AG09319 (cell line): ENCODE results near the gene USP11.

ENCODE experiments used
- DNase-seq: peaks from one replicate; pipeline ENCODE4 v3.0.0-alpha.2; 2010; ENCODE audit warnings: low read depth; ENCODE audit errors: extremely low read depth
- TF ChIP-seq, protein P1 (sequence below): IDR thresholded peaks from 2 replicates; pipeline ENCODE4 v1.5.1; 2011; ENCODE audit warnings: low read depth, mild to moderate bottlenecking, inconsistent platforms, low read length, moderate library complexity

Gene USP11

DNA sequence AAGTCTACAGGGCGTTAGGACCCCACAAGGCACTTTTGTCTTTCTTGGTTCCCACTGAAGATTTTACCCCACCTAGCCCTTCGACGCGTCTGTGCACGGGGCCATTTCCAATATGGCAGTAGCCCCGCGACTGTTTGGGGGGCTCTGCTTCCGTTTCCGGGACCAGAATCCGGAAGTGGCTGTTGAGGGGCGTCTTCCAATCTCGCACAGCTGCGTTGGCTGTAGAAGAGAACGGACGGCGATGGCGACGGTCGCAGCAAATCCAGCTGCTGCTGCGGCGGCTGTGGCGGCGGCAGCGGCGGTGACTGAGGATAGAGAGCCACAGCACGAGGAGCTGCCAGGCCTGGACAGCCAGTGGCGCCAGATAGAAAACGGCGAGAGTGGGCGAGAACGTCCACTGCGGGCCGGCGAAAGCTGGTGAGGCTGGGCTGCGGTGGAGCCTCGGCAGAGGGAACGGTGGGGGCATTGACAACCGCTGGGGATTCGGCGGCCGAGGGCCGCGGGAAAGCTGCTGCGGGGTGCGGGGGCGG is at the start of gene USP11:
USP11 (plus strand) TSS at position 207 of the 530 bp plus-strand sequence; CDS start at position 242, 35 bp downstream.
- TF ChIP-seq, protein P1, sequence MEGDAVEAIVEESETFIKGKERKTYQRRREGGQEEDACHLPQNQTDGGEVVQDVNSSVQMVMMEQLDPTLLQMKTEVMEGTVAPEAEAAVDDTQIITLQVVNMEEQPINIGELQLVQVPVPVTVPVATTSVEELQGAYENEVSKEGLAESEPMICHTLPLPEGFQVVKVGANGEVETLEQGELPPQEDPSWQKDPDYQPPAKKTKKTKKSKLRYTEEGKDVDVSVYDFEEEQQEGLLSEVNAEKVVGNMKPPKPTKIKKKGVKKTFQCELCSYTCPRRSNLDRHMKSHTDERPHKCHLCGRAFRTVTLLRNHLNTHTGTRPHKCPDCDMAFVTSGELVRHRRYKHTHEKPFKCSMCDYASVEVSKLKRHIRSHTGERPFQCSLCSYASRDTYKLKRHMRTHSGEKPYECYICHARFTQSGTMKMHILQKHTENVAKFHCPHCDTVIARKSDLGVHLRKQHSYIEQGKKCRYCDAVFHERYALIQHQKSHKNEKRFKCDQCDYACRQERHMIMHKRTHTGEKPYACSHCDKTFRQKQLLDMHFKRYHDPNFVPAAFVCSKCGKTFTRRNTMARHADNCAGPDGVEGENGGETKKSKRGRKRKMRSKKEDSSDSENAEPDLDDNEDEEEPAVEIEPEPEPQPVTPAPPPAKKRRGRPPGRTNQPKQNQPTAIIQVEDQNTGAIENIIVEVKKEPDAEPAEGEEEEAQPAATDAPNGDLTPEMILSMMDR, result no peak
- no peak for DNase-seq

DNA sequence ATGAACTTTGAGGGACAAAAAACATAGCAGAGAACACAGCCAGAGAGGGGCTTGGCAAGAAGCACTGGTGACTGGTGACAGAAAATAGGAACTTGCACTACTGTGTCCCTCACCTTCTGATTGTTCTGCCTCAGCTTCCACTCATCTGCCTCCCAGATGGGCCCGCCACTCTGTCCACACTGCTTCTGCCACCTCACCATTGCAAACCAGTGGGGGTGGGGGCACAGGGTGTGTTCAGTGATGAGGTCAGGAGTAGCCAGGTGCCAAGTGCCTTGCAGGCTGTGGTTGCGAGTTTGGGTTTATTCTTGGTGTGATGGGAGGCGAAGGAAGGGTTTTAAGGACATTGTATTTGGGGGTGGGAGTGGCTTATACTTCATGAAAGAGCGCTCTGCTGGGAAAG is 48.3 kb upstream of the USP11 start:
- TF ChIP-seq, protein P1, result no peak
- DNase-seq, result no peak

DNA sequence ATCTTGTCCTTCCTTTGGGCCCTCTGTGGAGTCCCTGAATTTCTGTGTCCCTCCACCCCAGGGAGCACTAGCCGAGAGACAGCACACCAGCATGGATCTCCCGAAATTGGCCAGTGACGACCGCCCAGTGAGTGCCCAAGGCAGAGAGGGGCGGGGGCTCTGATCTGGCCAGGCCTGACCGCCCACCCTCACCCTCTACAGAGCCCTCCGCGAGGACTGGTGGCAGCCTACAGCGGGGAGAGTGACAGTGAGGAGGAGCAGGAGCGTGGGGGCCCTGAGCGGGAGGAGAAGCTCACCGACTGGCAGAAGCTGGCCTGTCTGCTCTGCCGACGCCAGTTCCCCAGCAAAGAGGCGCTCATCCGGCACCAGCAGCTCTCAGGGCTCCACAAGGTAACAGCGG is 47.6 kb upstream of the USP11 start:
- TF ChIP-seq, protein P1, result no peak
- DNase-seq, result no peak

DNA sequence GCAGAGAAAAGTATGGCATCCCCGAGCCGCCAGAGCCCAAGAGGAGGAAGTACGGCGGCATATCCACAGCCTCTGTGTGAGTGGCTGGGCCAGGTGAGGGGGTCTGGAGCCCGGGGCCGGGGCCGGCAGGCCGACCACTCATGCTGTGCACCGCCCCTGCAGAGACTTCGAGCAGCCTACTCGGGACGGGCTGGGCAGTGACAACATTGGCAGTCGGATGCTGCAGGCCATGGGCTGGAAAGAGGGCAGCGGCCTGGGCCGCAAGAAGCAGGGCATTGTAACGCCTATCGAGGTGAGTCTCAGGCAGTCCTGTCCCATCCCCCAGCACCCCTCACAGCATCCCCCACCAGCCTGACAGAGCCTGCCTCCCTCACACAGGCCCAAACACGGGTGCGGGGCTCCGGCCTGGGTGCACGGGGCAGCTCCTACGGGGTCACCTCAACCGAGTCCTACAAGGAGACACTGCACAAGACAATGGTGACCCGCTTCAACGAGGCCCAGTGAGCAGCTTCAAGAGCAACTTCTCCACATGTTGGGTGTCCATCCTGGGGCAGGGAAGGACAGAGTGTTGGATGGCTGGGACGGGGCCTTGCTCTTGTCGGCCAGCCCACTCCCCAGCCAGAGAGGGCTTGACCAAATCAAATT is 46.6 kb upstream of the USP11 start:
- no peak for DNase-seq
- TF ChIP-seq, protein P1, result no peak

DNA sequence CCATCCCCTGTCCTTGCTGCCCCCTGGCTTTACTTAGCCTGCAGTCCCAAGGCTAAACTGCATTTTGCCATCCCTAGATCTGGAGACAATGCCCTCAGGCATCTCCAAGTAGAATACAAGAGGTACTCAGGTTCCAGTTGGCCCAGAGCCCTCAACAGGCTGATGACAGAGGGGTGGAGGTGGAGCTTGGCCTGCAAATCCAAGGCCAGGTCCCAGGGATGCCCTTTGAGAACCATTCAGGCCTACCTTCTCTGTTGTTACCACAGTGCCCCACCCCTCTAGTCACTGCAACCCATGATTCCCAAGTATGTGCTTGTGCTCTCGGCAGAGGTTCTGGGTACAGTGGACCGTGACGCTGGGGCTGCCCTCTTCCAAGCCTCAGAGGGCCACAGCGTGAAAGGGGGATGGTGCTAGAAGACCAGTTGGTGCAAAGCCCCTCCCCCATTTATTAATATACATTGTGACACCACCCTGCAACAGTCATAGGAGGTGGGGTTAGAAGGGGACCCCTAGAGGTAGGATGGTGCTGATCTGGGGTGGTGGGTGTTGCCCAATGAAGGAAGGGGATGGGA is 45.6 kb upstream of the USP11 start:
- TF ChIP-seq, protein P1, result no peak
- no peak for DNase-seq

DNA sequence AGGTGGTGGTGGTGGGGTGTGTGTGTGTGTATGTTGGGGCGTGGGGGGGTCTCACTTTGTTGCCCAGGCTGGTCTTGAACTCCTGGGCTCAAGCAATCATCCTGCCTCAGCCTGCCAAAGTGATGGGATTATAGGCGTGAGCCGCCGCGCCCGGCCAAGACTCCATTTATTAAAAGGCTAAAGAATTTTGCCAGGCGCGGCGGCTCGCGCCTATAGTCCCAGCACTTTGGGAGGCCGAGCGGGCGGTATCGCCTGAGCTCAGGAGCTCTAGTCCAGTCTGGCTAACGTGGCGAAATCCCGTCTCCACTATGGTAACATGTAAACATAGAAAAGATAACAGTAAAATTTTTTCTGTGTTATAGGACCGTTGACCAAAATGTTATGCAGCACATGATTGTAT is 42.9 kb upstream of the USP11 start:
- TF ChIP-seq, protein P1, result no peak
- DNase-seq, result no peak
